ENCODE measurements around the gene ACTN1. TPM values are rescaled to one million over a fixed set of nuclear protein-coding genes. Genes with fewer than 3 reads are reported as not detected.

Gene ACTN1
- total and polyA plus RNA-seq, 10 of the 15 experiments (the other 5 are each of a cell fraction or from before 2014, with no cell fraction given), result 0.14 to 39.4 (median 2.6) TPM

- TF ChIP-seq CBX3 (IDR thresholded peaks at IDR 0.05; ENCODE audit: borderline replicate concordance, low read depth) (no peak), POU2F2 (IDR thresholded peaks at IDR 0.05; ENCODE audit: borderline replicate concordance, low read depth, low read length) (no peak), PKNOX1 (IDR thresholded peaks at IDR 0.05) (peak; percentile 97), STAT3 (IDR thresholded peaks at IDR 0.05; ENCODE audit: low read depth, low read length) (no peak), BMI1 (IDR thresholded peaks at IDR 0.05; ENCODE audit: borderline replicate concordance) (no peak), RB1 (IDR thresholded peaks at IDR 0.05; ENCODE audit: borderline replicate concordance) (peak; percentile 17; the same call in 1 of the 2 replicates), GATAD2B (conservative IDR thresholded peaks at IDR 0.05; ENCODE audit: low read depth) (0 out of 2 replicates have a peak, but pooled peaks have one; percentile 43), SMARCA5 (IDR thresholded peaks at IDR 0.05) (peak; percentile 16; the same call in 1 of the 2 replicates), NR2C1 (IDR thresholded peaks at IDR 0.05) (no peak), IKZF1 (conservative IDR thresholded peaks at IDR 0.05) (peak; percentile 56; the same call in 1 of the 2 replicates), EZH2 (IDR thresholded peaks at IDR 0.05; ENCODE audit: borderline replicate concordance, control insufficient read depth, low read depth, low read length) (no peak), ATF3 (IDR thresholded peaks at IDR 0.05; ENCODE audit: borderline replicate concordance, extremely low read depth, low read depth, low read length) (no peak), TBL1XR1 (IDR thresholded peaks at IDR 0.05; ENCODE audit: low read depth, low read length) (no peak)
Measured at GRCh38 chr14:68979021-68979721, at the start of gene ACTN1 (continued).

All from GM12878 (cell line).